IPS-NIHi7 (cell line): ENCODE measurements around the gene CUL1.
A peak's percentile ranks its signal among the peaks of the same experiment; 100 is the strongest.

Source experiments
- DNase-seq: peaks from one replicate; pipeline ENCODE4 v3.0.0; 2012; ENCODE audit warnings: mixed read lengths; ENCODE audit errors: extremely low spot score

The CUL1 gene

DNA sequence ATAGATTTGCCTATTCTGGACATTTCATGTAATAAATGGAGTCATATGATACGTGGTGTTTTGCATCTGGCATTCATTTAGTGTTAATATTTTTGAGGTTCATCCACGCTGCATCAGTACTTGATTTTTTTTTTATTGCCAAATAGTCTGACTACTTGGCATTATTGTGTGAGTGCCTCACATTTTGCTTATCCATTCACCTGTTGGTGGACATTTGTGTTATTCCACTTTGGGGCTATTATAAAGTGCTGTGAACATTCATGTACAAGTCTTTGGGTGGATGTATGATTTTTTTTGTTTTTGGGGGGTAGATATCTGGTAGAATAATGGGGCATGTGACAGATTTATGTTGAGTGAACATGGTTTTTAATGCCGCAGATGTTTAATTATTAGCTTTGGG is 19.7 kb downstream of the CUL1 start:
- no peak for DNase-seq

DNA sequence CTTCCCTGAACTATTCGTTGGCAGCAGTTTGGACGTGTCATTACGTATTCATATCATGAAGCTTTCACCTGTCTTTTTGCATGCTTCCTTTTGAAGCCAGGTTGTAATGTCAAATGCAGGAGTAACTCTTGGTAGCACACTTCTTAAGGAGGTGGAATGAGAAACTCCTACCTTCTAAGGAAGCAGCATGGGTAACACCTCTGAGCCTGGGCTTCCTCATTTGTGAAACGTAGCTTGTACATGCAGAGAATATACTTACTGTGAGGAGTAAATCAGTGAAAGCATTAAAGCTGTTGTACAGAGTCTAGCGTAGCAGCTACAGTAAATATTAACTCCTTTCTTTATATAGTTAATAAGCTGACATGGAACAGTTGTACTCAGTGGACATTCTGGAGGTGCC is 21.1 kb downstream of the CUL1 start:
- DNase-seq: no peak

DNA sequence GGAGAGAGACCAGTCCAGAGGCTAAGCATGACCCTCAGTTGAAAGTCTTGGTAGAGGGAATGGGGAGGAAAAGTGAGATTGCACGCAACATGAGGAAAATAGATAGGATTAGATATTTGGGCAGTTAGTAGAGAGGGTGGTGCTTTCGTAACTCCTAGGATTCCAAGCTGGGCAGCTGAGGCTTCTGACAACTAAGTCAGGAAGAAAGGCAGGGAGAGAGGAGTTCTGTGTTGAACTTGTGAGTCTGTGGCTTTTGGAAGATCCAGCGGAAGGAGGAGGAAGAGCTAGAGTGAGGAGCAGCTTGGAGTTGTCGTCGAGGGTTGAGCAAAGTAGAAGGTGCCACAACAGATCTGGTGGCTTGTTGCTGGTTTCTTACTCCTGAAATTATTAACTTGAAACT is 21.8 kb downstream of the CUL1 start:
- no peak for DNase-seq

DNA sequence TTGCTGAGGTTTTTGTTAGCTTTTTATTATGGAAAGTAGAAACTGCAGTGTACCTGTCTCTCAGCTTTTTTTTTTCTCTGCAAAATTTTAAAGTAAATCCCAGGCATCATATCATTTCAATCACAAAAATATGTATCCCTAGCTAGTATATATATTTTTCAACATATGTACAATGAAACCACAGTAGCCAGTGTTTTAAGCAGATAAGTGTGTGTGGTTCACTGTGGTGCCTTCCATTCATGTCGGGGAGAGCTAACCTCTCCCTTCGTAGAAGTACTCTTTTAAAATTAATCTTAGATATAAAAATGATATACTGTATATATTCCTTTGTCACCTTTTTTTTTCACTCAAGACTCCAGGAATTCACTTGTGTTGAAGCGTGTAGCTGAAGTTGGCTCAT is 22.7 kb downstream of the CUL1 start:
- DNase-seq: no peak

DNA sequence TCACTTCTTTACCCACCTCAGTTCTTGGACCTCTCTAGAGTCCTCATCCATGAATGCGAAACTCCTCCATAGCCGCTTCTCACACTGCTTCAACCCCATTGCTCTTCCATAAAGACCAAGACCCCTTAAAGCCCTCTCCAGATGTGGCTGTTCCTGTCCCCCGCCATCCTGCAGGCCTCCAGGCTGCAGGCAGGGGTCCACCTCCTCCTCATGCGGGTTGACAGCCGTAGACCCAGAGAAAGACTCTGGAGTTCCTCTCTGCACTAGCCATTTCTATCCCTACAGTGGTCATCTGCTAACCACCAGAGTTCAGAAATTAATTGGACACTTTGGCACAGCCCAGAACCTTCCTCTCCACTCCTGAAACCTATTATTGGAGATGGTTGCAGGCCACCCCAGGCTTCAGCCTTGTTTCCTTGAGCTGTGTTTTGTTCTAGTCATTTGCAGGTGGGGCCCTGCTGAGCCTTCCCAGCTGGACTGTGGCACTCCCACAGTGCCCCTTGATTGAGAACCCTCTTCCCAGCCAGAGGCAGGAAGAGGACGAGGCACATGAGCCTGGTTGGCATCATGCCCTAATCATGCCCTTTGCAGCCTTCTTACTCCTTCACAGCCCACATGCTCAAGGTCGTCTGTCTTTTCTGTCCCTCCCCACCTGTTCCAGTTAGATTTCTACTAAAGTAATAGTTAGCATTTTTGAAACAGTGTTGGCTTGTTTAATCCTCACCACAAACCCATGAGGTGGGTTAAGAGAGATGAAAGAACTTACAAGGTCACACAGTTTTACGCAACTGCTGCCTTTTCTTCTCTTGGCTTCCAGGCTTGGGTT is 23.9 kb downstream of the CUL1 start:
- no peak for DNase-seq

DNA sequence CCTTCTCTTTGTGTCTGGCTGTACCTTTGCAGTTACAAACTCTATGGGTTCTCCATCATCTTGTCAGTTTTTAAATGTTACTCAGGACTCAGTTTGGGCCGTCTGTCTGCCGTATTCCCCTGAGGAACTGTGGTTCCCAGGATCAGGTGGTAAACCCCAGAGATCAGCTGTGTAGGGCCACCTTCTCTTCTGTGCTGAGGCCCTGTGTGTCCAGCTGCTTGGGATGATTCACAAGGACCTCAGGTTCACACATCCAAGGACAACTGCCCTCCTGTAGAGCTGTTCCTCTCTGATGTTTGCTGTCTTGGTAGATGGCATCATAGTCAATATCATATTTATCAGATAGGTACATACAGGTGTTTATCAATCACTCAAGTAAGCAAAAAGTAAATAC is 24.5 kb downstream of the CUL1 start:
- no peak for DNase-seq

DNA sequence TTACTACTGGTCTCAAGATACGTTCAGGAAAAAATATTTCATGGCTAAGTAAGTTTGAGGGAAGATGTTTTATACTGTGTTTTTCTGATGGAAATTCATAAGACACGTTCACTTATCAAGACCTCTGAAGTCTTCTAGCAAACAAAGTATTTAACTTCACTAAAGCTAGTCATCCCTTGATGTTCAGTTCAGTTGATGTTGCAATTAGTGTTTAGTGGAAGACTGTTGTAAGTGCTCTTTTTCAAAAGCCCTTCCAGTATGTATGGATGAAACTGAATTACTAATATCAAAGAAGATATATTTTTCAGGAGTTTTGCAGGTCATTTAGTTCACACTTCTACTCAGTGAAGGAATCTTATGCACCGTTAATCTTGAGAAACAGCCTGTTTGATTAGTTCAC is 25.1 kb downstream of the CUL1 start:
- no peak for DNase-seq

DNA sequence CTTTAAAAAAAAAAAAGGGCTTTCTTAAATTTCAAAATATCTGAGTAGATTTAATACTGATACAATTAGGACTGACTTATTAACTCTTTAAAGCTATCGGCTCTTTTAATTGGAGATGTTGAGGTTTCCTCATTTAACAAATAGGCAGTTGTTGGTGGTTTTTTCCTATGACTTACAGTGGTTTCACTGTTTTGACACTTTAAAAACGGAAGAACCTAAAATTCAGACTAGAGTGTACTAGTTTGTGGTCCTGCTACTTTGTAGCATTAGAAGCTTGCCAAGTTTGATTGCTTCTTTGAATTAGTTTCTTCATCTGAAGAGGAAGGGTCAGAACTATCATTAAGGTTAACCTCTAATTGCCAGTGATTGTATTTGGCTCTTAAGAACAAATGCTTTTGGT is 27.7 kb downstream of the CUL1 start:
- DNase-seq: no peak

DNA sequence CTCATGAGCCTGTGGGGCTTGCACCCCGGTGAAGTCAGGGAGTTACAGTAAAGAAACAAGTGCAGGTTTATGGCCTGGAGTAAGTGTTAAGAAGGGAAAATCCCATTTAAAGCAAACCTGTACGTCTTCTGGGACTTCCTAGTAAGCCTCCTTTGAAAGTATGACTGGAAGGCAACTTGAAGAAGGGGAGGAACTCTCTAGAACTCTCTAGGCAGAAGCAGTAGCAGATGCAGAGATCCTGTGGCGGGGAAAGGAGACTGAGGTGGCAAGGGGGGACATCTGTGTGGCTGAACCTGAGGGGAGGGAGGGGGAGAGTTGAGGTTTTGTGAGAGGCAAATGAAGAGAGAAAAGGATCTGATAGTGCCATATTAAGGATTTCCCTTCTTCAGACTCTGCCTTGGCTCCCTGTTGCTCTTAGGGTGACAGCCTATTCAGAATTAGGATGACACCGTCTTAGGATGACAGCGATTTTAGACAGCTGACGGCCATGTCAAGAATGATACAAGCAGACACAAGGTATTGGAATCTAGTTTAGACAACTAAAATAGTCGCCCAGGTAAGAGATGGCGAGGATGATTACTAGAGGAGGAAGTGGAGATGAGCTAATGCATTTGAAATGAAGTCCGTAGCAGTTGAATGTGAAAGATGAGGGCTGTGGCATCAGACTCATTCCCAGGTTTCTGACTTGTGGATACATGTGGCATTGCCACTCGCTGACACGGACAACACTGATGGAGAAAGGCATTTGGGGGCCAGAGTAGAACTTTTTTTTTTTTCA is 29.0 kb downstream of the CUL1 start:
- DNase-seq: no peak

DNA sequence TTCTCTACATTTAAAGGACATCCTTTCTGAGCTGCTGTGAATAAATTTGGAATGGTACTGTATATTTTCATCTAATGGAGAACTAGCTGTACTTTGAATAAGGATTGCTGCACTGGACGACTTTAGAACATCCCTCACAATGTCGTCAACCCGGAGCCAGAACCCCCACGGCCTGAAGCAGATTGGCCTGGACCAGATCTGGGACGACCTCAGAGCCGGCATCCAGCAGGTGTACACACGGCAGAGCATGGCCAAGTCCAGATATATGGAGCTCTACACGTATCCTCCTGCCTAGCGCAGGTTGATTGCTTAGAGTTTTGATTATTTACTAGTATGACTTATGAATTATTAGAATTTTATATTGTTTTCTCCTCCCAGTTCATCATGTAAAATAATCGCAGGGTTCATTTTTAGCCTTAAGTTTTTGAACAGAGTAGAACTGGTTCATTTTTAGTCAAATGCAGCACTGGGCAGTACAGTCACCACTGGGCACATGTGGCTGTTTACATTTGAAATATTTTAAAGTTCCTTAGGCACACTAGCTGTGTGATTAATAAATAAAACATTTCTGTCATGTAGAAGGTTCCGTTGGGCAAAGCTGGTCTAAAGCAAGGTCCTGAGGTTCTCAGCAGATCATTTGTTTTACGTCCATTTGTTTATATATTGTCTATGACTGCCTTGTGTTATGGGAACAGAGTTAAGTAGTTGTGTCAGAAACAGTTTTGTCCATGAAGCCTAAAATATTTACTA is 31.5 kb downstream of the CUL1 start:
- DNase-seq: no peak

DNA sequence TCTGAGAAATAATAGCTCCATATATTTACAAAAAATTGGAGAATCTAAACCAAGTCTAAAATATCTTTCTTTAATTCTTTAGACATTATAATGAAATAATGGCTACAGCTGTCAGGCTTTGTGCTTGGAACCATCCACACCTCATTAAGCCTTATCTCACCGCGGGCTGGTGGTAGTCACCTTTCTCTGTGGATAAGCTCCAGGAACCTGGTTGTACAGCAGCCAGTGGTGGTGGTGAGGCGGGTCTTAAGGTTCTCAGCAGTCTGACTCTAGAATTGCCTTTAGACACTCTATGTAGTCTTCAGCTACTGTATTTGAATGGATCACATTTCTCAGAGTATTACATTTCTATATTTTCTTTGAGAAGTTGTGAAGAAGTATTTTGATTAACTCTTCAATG is 34.2 kb downstream of the CUL1 start:
- no peak for DNase-seq

DNA sequence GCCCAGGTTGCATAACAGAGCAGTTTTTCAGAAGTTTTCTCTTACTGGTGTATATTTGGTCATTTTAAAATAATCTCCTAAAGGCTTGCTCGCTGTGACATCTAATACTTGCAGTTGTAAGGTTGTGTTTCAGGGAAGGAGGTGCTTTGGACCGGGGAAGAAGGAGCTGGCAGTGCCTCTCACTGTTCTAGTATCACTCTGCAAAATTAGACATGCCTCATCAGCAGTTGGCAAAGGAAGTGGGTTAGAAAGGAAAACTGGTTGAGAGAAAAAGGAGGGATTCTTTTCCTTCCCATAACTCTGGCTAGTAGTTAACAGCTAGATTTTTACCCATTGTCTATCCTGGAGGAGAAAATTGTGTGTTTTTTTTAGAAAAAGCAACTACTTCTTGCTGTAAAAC is 34.8 kb downstream of the CUL1 start:
- no peak for DNase-seq

DNA sequence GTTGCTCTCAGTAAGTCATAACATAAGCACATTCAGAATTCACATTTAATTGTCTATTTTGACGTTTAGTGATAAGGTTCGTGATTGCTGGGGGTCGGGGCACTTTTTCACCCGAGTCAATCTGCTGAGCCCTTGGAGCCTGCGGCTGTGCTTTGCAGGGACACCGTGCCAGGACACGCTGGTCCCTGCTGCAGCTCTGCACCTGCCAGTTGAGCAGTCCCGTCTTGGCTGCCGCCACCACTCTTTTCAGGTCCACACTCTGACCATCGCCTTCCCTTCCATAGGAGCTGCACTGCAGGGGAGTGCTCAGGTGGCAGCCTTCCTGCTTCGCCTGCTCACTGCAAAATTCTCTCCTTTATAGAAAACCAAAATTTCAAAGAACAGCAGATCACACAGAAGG is 36.4 kb downstream of the CUL1 start:
- DNase-seq: no peak

DNA sequence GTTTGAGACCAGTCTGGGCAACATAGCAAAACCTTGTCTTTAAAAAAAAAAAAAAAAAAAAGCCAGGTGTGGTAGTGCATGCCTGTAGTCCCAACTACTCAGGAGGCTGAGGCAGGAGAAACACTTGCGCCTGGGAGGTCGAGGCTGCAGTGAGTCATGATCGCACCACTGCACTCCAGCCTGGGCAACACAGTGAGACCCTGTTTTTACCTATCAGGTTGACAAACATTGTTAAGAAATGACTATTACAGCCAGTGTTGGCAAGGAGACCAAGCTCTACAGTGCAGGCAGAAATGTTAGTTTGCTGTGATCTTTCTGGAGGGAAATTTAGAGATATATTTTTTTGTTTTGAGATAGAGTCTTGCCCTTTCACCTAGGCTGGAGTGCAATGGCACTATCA is 37.3 kb downstream of the CUL1 start:
- no peak for DNase-seq

DNA sequence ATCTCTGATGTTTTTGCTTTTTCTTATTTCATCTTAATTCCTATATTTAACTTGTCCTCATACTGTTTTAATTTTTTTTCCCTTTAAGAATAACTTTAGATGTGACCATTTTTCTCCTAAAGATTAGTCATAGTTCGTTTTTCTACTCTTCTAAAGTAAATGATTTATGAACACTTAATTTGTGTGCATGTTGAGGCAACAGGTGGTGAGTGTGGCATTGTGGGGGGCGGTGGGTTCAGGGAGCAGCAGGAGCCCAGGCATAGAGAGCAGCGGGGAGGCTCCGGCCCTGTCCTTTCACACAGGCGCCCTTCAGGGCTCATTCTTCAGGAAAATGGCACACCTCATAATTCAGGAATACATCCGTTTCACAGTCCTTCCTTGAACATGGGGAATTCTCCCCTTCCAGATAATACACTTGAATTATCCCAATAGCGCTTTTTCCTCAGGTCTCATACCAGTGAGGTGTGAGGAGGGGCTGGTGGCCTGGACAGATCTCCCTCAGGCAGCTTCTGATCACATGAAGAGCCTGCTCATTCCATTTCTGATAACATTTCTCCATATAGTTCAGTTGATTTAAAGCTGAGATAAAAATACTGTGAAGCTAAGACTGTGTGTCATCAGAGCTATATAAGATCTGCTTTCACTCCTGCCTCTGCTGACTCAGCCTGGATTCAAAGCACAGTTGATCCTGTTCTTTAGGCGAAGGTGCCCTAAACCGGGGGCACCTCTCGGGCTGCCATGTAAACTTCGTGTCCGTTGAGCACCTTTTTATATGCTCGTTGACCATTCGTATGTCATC is 40.2 kb downstream of the CUL1 start:
- no peak for DNase-seq

DNA sequence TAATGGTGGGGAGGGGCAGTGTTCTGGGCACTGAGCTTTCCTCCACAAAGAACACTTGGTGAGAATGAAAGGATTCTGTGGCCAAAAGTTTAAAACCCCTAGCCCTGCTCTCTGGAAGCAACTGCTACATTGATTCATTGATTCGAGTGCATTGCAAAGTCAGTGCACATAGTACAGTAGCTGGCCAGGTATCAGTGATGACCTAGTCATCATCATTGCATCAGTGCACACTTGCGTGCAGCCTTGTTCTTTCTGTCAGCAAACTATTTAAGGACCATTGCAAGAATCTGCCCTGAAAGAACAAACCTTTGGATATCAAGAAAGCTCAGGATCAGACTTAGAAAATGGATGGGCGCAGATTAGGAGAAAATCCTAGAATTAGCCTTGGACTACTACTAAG is 47.4 kb downstream of the CUL1 start:
- no peak for DNase-seq

DNA sequence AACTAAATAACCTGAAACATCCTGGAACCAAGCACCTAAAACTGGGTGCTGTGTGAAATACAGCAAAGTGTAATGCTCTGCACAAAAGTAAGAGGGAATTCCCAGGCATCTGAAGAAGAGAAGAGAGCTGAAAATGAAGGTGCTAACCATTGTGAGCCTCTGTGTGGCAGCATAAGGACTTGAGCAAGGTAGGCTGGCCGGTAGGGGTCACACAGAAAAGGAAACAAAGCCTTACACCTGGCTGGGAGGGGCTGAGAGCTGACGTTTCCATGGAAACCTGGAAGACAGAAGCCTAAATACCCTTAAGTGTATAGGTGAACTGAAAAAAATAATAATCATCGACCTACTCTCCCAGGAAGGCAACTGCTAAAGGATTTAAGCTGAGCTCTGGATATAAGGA is 48.6 kb downstream of the CUL1 start:
- peak; percentile 90 for DNase-seq

DNA sequence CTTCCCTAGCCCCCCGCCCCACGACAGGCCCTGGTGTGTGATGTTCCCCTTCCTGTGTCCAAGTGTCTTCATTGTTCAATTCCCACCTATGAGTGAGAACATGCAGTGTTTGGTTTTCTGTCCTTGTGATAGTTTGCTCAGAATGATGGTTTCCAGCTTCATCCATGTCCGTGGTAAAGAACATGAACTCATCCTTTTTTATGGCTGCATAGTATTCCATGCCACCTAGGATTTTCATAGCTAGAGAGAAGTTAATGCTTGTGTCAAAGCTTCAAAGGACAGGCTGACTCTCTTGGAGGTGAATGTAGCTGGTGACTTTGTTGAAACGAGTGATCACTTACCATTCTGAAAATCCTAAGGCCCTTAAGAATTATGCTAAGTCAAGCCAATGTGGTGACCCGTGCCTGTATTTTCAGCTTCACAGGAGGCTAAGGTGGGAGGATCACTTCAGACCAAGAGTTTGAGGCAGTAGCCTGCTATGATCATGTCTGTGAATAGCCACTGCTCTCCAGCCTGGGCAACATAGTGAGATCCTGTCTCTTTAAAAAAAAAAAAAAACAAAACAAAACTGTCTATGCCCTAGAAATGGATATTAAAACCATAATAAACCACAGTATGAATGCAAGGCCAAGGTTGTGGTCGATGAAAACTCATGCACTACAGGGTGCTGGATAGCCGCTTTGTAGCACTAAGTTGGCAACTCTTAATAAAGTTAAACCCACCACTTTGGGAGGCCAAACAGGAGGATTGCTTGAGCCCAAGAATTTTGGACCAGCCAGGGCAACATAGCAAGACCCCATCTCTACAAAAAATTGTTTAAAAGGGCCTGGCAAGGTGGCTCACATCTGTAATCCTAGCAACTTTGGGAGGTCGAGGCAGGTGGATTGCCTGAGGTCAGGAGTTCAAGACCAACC is 52.0 kb downstream of the CUL1 start:
- no peak for DNase-seq

DNA sequence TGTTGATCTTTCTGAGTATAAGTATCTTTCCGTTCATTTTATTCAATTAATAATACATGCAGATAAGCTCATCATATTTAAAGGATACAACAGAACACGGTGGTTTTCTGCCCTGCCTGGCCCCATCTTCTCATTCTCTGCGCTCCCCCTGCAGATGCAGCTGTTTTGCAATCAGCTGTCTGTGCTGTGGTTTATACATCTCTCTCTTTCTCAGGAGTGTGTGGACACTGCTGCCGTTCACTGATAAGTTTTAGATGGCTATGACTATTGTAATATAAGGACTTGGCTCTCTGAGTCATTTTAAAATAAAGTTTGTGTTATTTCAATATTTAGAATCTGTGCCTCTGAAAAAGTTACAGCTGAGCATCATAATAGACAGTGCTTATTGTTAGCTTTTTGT is 54.5 kb downstream of the CUL1 start:
- DNase-seq: no peak

DNA sequence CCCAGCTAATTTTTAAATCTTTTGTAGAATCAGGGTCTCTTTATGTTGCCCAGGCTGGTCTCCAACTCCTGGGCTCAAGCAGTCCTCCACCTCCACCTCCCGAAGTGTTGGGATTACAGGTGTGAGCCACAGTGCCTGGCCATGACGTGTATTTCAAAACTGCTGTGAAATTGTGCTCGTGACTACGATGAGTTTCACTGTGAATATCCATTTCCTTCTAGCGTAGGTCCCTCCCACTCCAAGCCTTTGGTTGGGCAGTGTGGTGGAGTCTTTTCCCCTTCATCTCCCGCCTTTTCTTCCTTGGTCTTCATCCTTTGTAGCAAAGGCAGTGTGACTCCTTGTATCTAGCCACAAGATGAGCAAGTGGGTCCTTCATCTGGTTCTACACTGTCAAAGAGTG is 56.2 kb downstream of the CUL1 start:
- DNase-seq: no peak
